Measurements from ENCODE around the gene CABLES1.

- TF ChIP-seq POLR2AphosphoS5 (IDR thresholded peaks at IDR 0.05; ENCODE audit: borderline replicate concordance, low read depth, low read length) (no peak), FOXP2 (optimal IDR thresholded peaks at IDR 0.05; ENCODE audit: control extremely low read depth, extremely low read length, insufficient read depth) (no peak), EZH2 (IDR thresholded peaks at IDR 0.05) (no peak)
Measured at GRCh38 chr18:23302511-23302850, 167.2 kb downstream of the CABLES1 start.

Measured in SK-N-MC (cell line).